GM10847 (cell line): Measurements from ENCODE around the gene ADSL.

Experiments
- POLR2A ChIP-seq: IDR thresholded peaks from 2 replicates; pipeline ENCODE4 v1.6.1; 2011; ENCODE audit not compliant: insufficient read length; ENCODE audit errors: extremely low read depth

Gene ADSL

DNA sequence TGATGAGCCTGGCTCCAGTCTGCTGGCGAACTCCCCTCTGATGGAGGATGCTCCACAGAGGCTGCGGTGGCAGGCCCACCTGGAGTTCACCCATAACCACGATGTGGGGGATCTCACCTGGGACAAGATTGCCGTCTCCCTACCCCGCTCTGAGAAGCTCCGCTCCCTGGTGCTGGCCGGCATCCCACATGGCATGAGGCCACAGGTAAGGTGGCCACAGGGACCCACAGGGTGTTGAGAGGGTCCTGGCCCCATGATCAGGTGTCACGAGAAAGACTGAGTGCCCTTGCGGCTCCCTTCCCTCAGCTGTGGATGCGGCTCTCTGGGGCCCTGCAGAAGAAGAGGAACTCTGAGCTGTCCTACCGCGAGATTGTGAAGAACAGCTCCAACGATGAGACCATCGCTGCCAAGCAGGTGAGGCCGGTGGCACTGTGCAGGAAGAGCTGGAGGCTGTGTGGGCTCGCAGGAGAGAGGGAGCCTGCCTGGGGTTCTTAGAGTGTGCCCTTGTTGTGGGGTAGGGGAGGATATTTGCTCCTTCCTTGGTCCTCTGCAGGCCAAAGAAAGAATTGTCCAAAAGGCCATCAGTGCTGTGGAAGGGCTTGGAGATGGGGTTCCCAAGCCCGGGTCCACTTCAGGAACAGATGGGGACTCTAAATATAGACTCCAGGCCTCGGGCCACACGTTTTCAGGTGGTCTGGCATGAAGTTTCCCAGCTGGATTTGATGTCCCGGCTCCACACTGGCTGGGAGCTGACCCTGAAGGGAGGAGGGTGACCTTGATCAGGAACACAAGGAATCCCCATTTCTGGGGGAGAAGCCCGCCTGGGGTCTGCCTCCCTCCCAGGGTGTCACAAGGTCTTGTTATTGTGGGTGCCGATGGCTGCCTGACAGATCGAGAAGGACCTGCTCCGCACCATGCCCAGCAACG is 58.2 kb downstream of the ADSL start:
- no peak for TF ChIP-seq POLR2A

DNA sequence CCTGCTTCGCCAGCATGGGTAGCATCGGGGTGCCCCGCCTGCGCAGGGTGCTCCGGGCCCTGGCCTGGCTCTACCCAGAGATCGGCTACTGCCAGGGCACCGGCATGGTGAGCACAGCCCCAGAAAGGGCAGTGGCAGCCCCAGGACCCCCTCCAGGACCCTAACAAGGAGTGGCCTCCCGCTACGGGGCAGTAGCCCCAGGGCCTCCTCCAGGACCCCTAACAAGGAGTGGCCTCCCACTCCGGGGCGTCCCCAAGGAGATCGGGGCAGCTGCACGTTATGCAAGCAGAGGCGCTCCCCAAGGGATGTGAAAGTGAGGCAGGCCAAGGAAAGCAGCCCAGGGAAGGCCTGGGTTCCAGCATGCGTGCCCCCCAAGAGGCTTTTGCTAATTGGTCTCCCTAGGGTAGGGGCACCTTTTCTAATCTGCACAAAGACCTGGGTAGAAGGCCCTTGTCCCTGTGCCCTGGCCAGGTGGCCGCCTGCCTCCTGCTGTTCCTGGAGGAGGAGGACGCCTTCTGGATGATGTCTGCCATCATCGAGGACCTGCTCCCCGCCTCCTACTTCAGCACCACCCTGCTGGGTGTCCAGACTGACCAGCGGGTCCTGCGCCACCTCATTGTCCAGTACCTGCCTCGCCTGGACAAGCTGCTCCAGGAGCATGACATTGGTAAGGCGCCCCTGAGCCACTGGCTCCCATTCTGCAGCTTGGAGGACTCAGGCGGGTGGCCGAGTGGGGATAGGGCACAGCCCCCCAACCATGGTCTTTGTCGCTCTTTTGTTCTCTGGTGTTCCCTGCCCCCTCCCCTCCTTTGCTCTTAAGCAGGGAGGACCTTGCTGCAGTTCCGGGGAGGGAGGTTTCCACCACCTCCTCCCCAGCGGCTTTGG is 59.1 kb downstream of the ADSL start:
- no peak for TF ChIP-seq POLR2A

DNA sequence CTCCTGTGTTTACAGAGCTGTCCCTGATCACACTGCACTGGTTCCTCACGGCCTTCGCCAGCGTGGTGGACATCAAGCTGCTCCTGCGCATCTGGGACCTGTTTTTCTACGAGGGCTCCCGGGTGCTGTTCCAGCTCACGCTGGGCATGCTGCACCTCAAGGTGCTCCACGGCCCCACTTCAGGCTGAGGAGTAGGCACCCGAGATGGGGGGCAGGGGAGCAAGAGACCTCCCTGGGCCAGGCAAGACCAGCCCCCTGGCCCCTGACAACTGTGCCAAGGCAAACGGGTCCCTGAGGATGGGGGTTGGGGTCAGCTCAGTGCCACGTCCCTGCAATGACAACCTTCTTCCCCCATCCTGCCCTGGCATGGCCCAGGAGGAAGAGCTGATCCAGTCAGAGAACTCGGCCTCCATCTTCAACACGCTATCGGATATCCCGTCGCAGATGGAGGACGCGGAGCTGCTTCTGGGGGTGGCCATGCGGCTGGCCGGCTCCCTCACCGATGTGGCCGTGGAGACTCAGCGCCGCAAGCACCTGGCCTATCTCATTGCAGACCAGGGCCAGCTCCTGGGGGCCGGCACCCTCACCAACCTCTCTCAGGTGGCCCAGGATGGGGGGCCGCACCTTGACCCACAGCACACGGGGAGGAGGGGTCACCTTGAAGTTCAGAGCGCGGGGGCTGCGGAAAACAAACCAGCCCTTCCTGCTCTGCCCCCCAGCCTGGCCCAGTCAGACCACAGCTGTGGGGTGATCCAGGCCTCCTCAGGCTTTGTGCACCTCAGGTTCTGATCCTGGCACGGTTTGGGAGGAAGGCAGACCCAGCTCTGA is 60.0 kb downstream of the ADSL start:
- no peak for TF ChIP-seq POLR2A

DNA sequence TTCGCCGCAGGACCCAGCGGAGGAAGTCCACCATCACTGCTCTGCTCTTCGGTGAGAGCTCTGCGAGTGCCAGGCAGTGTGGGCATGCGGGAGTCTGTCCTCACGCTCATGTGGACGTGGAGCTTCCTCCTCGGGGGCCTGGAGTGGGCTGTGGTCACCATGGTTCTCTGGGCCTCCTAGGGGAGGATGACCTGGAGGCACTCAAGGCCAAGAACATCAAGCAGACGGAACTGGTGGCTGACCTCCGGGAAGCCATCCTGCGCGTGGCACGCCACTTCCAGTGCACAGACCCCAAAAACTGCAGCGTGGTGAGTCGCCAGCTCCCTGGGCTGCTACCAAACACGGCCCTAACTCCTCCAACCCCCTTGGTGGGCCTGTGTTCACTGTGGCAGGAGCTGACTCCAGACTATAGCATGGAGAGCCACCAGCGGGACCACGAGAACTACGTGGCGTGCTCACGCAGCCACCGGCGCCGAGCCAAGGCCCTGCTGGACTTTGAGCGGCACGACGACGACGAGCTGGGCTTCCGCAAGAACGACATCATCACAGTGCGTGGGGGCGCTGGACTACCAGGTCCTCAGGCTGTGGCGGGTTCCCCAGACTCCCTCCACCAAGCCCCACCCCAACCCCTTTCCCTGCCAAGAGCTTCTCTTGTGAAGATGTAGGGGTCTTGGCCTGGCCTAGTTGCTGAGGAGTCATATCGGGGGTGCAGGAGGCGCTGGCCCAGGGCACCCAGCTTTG is 60.9 kb downstream of the ADSL start:
- TF ChIP-seq POLR2A = no peak

DNA sequence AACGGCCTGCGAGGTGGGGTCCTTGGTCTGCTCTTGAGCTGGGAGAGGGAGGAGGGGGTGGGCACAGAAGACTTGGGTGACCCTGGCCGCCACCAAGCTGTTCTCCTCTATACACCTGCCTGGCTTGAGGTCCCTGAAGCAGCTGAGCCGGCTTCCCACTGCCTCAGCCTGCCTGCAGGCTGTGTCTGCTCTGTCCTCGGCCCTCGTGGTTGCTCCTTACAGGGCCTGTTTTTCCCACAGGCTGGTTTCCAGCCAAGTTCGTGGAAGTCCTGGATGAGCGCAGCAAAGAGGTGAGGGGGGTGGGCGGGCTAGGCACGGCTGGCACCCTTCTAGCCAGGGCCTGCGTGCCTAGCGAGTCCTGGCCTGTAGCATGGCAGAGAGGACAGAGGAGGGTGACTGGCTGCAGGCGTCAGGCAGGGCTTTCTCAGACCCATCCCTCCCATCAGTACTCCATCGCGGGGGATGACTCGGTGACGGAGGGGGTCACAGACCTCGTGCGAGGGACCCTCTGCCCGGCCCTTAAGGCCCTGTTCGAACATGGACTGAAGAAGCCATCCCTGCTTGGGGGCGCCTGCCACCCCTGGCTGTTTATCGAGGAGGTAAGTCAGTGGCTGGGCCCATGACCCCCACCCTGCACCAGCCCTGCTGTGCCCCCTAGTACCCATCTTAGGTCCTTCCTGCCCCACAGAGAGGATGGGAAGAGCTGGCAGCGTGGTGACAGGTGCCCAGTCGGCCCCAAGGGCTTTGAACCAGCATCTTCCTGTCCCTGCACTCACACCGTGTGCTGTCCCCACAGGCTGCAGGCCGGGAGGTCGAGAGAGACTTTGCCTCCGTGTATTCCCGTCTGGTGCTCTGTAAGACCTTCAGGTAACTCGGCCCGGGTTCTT is 61.8 kb downstream of the ADSL start:
- no peak for TF ChIP-seq POLR2A

DNA sequence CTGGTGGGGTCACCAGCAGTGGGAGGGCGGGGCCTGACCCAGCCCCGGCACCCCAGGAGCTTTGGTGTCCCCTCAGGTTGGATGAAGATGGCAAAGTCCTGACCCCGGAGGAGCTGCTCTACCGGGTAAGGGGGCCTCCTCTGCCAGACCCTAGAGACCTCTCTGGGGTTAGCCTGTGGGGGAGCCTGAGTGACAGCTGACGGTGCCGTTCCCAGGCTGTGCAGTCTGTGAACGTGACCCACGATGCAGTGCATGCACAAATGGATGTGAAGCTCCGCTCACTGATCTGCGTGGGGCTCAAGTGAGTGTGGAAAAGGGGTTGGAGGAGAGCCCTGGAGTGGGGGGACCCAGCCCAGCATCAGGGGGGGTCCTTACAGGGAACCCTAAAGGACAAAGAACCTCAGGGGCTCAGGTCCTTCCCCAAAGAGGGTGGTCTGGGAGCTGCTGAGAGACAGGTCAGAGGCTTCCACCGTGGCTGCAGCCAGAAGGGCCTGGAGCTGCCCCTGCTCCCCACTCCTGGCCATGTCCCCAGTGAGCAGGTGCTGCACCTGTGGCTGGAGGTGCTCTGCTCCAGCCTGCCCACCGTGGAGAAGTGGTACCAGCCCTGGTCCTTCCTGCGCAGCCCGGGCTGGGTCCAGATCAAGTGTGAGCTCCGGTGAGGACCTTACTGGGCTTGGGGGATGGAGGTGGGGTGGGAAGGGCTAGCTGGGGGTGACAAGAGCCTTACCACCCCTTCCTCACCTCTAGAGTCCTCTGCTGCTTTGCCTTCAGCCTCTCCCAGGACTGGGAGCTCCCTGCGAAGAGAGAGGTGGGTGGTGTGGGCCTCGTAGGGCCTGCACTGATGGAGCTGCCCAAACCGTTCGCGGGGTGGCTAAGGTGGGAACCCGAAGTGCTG is 62.7 kb downstream of the ADSL start:
- no peak for TF ChIP-seq POLR2A

DNA sequence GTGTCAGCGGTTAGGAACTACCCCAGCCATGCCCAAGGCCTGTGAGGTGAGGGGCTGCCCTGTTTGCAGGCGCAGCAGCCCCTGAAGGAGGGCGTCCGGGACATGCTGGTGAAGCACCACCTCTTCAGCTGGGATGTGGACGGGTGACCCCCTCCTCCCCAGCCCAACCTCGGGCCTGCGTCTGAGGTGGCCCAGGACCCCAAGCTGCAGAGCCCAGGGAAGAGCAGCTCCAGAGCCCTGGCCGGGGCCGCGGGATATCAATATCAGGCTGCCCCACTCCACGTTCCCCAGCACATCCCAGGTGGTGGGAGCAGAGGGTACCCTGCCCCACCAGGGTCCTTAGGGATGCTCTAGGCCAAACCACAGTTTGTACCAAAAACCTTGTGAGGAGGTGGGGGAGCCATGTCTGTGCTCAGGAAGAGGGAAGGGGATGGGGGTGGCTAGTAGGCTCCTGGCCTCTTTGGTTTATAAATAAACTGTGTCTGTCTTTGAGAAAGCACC is 63.4 kb downstream of the ADSL start:
- TF ChIP-seq POLR2A = no peak

DNA sequence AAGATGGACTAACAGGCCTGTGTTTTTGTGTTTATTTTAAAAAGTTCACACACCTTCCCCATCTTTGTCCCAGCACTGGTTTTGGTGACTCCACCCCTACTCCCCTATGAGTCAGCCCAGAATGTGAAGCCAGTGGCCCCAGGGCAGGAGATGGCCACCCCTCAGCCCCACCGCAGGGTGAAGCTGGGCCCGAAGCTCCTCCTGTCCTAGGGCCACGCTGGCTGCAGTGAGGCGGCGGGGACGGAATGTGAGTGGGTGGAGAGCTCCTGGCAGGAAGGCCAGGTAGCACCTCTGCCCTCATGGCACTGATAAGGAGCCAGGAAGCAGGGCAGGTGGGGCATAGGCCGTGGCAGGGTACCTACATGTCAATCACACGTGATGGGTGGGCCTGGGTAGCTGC is 64.0 kb downstream of the ADSL start:
- TF ChIP-seq POLR2A = no peak

DNA sequence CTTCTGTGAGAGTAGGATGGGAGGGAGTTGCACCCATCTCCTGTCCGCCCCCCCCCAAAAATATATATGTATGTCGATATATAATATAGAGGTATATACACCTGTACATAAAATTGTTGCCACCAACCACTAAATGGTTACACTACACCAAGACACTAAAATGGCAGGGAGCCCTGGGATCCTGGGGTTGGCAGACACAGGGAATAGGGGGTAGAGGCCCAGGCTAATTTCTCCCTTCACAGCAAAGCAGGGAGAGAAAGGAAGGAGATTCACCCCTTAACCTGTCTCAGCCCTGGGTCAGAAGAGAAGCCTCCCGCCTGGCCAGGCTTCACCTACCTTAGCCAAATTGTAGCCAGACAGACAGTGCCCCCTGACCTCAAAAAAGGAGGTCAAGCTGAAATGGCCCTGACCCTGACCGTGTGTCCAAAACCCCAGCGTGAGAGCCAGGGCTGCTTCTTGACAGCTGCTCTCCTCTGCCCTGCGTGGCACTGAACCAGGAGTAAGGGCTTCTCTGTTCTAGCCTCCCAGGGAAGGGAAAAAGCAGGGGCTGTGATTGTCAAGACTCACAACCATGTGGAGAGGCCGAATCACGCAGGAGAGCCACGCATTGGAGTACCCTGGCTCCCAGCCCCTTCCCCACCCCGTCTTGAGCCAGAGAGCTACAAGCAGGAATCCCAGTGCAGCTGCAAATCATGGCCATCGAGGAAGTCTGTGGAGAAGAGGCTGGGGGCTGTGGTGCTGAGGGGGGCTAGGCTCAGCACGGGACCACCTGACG is 64.6 kb downstream of the ADSL start:
- TF ChIP-seq POLR2A = no peak

DNA sequence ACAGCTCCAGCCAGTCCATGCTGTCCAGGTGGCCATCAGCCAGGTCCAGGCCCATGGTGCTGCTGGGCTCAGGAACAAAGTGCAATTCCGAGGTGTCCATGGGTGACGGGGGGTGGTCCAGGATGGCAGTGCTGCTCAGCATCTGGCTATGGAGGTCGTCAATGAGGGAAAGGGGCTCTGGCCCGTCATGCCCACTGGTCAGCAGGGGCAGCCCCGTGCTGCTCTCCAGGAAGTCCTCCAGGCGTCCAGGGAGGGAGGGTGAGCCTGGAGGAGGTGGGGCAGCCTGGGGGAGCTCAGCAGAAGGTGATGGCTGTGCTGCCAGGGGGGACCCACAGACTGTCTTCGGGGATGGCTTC is 65.2 kb downstream of the ADSL start:
- no peak for TF ChIP-seq POLR2A

DNA sequence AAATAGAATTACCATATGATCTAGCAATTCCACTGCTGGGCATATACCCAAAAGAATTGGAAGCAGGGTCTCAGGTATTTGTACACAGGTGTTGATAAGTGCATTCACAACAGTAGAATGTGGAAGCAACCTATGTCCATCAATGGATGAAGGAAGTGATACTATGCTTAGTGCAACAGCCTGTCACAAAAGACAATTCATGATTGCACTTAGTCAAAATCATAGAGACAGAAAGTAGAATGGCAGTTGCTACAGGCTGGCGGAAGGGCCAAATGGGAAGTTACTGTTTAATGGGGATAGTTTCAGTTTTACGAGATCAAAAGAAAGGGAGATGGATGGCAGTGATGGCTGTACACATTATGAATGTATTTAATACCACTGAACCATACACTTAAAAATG is 66.1 kb downstream of the ADSL start:
- TF ChIP-seq POLR2A = no peak

DNA sequence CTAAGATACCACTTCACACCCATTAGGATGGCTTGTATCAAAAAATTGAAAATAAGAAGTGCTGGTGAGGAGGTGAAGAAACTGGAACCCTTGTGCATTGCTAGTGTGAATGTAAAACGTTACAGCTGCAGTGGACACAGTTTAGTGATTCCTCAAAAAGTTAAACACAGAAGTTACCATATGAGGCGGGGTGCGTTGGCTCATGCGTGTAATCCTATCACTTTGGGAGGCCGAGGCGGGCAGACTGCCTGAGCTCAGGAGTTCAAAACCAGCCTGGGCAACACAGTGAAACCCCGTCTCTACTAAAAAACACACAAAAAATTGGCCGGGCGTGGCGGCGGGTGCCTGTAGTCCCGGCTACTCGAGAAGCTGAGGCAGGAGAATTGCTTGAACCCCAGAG is 67.6 kb downstream of the ADSL start:
- TF ChIP-seq POLR2A = no peak
